HepG2 (cell line): ENCODE measurements around the gene DDRGK1. TPM values are rescaled to one million over a fixed set of nuclear protein-coding genes. Genes with fewer than 3 reads are reported as not detected.

Source experiments
- BHLHE40 ChIP-seq: IDR thresholded peaks from 2 replicates; pipeline ENCODE4 v1.6.1; 2011; ENCODE audit warnings: low read length, improper control_type of control experiment
- DR1 ChIP-seq: sonication (generic); formaldehyde crosslinking; IDR thresholded peaks from 2 replicates; pipeline ENCODE4 v1.8.0; 2021; ENCODE audit warnings: mild to moderate bottlenecking, missing genetic modification reagents, inconsistent platforms
- EZH2 ChIP-seq: conservative IDR thresholded peaks from 2 replicates; pipeline ENCODE4 v1.6.1; 2012; ENCODE audit warnings: mild to moderate bottlenecking, low read depth, low read length, moderate library complexity
- MIER2 ChIP-seq: IDR thresholded peaks from 2 replicates; pipeline ENCODE4 v1.6.1; 2016; ENCODE audit warnings: missing biosample characterization, missing genetic modification reagents
- NFYC ChIP-seq: IDR thresholded peaks from 2 replicates; pipeline ENCODE4 v1.6.1; 2016; ENCODE audit warnings: missing genetic modification reagents, missing compliant biosample characterization
- NONO ChIP-seq, 2 experiments: fragments of 450-650 bp in 1 of 2; sonication (generic) in 1 of 2; formaldehyde crosslinking in 1 of 2; IDR thresholded peaks in 1 of 2; conservative IDR thresholded peaks in 1 of 2; 2 replicates each; pipeline versions ENCODE4 v1.6.1 to v1.8.0; 2017 to 2022; ENCODE audit warnings: mild to moderate bottlenecking in 1 of 2, missing genetic modification reagents in 1 of 2, moderate library complexity in 1 of 2
- PAWR ChIP-seq: sonication (generic); formaldehyde crosslinking; IDR thresholded peaks from 2 replicates; pipeline ENCODE4 v1.4.0; 2020; ENCODE audit warnings: missing genetic modification reagents, mild to moderate bottlenecking, borderline replicate concordance
- PTBP1 ChIP-seq: fragments of 200-400 bp; formaldehyde crosslinking; IDR thresholded peaks from 2 replicates; pipeline ENCODE4 v1.6.1; 2018; ENCODE audit warnings: low read length, low read depth; ENCODE audit not compliant: poor library complexity, severe bottlenecking
- REL ChIP-seq: sonication (generic); formaldehyde crosslinking; conservative IDR thresholded peaks from 2 replicates; pipeline ENCODE4 v1.8.0; 2022; ENCODE audit warnings: mild to moderate bottlenecking, missing genetic modification reagents, moderate library complexity
- RFXAP ChIP-seq: sonication (generic); formaldehyde crosslinking; IDR thresholded peaks from 2 replicates; pipeline ENCODE4 v1.4.0; 2020; ENCODE audit warnings: missing genetic modification reagents, borderline replicate concordance
- SMAD3 ChIP-seq: sonication (generic); formaldehyde crosslinking; IDR thresholded peaks from 2 replicates; pipeline ENCODE4 v1.4.0; 2020; ENCODE audit warnings: missing genetic modification reagents
- TOE1 ChIP-seq: sonication (generic); formaldehyde crosslinking; IDR thresholded peaks from 2 replicates; pipeline ENCODE4 v1.4.0; 2020; ENCODE audit warnings: mild to moderate bottlenecking, missing genetic modification reagents
- XBP1 ChIP-seq: sonication (generic); formaldehyde crosslinking; IDR thresholded peaks from 2 replicates; pipeline ENCODE4 v1.5.0; 2020; ENCODE audit warnings: missing genetic modification reagents
- ZBTB8A ChIP-seq: sonication (generic); formaldehyde crosslinking; IDR thresholded peaks from 2 replicates; pipeline ENCODE4 v1.4.0; 2020; ENCODE audit warnings: mild to moderate bottlenecking, low read depth, missing genetic modification reagents, borderline replicate concordance
- ZNF790 ChIP-seq: sonication (generic); formaldehyde crosslinking; IDR thresholded peaks from 2 replicates; pipeline ENCODE4 v1.8.0; 2022; ENCODE audit warnings: missing genetic modification reagents, mild to moderate bottlenecking, borderline replicate concordance
- polyA plus RNA-seq, 8 experiments: library from polyadenylated mRNA; depleted of rRNA in 3 of 8; stranded (reverse) in 7 of 8; unstranded in 1 of 8; fragments of >200 nt; fragmentation: Illumina TruSeq in 4 of 8; extraction: Trizol in 4 of 8; gene quantifications; 2 replicates each; pipeline versions ENCODE4 v1.2.1 to v1.2.3, GENCODE V29; 2011 to 2016; ENCODE audit warnings: low read depth in 4 of 8, missing spikeins in 1 of 8, mixed read lengths in 1 of 8; ENCODE audit not compliant: insufficient read depth in 1 of 8
- total RNA-seq, 5 experiments: library from RNA; depleted of rRNA; stranded (reverse); fragments of >200 nt; fragmentation: Illumina TruSeq; extraction: Trizol; gene quantifications; 2 replicates each; pipeline ENCODE4 v1.2.3, GENCODE V29; 2016; ENCODE audit warnings: low read depth in 1 of 5
- TF ChIP-seq, protein P1 (sequence below): sonication (generic); formaldehyde crosslinking; conservative IDR thresholded peaks from 2 replicates; pipeline ENCODE4 v1.4.0; 2020; ENCODE audit warnings: missing genetic modification reagents
- TF ChIP-seq, protein P2 (sequence below): sonication (generic); formaldehyde crosslinking; IDR thresholded peaks from 2 replicates; pipeline ENCODE4 v1.8.0; 2022; ENCODE audit warnings: missing genetic modification reagents, low read depth, mild to moderate bottlenecking, borderline replicate concordance
- TF ChIP-seq, protein P3 (sequence below): sonication (generic); formaldehyde crosslinking; IDR thresholded peaks from 2 replicates; pipeline ENCODE4 v1.4.0; 2020; ENCODE audit warnings: missing genetic modification reagents, mild to moderate bottlenecking, borderline replicate concordance
- TF ChIP-seq, protein P4 (sequence below), 2 experiments: sonication (generic) in 1 of 2; formaldehyde crosslinking in 1 of 2; IDR thresholded peaks; 2 replicates each; pipeline versions ENCODE4 v1.4.0 to v1.6.1; 2016 to 2020; ENCODE audit warnings: borderline replicate concordance in 1 of 2, low read depth in 1 of 2, mild to moderate bottlenecking in 1 of 2, missing genetic modification reagents in 1 of 2

The DDRGK1 gene
- total and polyA plus RNA-seq, 2 of the 13 experiments (the other 11 are each of a cell fraction or from before 2014, with no cell fraction given) = 96.7 to 149 TPM

DNA sequence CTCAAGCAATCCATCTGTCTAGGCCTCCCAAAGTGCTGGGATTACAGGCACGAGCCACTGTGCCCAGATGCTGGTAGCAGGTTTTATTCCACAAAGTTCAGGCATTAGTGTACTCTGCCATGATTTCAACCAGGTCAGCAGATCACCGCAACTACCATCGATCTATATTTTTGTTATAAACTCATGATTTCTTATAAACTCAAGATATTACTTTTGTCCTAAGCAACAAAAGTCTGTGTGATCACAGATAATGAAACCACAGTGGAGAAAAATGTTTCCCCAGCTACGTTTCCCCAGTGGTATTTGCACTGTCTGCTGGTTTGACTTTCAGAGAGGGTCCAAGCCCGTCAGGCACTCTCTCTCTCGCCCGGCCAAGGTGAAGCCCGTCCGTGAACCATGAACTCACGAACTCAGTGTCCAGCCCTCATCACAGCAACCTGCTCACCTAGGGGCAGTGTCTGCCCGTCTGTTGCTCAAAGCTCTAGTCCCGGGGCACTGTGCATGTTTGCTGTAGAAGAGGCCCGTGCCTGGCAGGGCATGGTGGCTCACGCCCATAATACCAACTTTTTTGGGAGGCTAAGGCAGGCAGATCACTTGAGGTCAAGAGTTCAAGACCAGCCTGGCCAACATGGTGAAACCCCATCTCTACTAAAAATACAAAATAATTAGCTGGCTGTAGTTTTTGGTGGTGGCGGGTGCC, 27.6 kb upstream of the DDRGK1 start (continued):
- TF ChIP-seq, protein P1, sequence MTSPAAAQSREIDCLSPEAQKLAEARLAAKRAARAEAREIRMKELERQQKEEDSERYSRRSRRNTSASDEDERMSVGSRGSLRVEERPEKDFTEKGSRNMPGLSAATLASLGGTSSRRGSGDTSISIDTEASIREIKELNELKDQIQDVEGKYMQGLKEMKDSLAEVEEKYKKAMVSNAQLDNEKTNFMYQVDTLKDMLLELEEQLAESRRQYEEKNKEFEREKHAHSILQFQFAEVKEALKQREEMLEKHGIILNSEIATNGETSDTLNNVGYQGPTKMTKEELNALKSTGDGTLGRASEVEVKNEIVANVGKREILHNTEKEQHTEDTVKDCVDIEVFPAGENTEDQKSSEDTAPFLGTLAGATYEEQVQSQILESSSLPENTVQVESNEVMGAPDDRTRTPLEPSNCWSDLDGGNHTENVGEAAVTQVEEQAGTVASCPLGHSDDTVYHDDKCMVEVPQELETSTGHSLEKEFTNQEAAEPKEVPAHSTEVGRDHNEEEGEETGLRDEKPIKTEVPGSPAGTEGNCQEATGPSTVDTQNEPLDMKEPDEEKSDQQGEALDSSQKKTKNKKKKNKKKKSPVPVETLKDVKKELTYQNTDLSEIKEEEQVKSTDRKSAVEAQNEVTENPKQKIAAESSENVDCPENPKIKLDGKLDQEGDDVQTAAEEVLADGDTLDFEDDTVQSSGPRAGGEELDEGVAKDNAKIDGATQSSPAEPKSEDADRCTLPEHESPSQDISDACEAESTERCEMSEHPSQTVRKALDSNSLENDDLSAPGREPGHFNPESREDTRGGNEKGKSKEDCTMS (CRISPR knock-in tag) = no peak
- TF ChIP-seq ZBTB8A (CRISPR knock-in tag) = 0 out of 2 replicates have a peak, but pooled peaks have one; percentile 51
- TF ChIP-seq, protein P2, sequence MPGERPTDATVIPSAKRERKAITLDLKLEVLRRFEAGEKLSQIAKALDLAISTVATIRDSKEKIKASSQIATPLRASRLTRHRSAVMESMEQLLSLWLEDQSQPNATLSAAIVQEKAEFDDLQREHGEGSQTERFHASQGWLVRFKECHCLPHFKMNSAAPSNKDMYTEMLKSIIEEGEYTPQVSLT (CRISPR knock-in tag) = no peak
- TF ChIP-seq REL (CRISPR knock-in tag) = no peak
- TF ChIP-seq PTBP1 = no peak
- TF ChIP-seq, protein P3, sequence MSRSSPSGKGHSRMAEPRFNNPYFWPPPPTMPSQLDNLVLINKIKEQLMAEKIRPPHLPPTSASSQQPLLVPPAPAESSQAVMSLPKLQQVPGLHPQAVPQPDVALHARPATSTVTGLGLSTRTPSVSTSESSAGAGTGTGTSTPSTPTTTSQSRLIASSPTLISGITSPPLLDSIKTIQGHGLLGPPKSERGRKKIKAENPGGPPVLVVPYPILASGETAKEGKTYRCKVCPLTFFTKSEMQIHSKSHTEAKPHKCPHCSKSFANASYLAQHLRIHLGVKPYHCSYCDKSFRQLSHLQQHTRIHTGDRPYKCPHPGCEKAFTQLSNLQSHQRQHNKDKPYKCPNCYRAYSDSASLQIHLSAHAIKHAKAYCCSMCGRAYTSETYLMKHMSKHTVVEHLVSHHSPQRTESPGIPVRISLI (CRISPR knock-in tag) = peak; percentile 72; the same call in 1 of the 2 replicates
- no peak for TF ChIP-seq EZH2
- 0 out of 2 replicates have a peak, but pooled peaks have one; percentile 46 for TF ChIP-seq SMAD3 (CRISPR knock-in tag)
- TF ChIP-seq MIER2 (CRISPR knock-in tag) = no peak; the same call in none of the 2 replicates
- TF ChIP-seq BHLHE40 = no peak
- TF ChIP-seq NFYC (CRISPR knock-in tag) = no peak
- TF ChIP-seq PAWR (CRISPR knock-in tag) = no peak
- TF ChIP-seq XBP1 (CRISPR knock-in tag) = no peak
- TF ChIP-seq, protein P4, sequence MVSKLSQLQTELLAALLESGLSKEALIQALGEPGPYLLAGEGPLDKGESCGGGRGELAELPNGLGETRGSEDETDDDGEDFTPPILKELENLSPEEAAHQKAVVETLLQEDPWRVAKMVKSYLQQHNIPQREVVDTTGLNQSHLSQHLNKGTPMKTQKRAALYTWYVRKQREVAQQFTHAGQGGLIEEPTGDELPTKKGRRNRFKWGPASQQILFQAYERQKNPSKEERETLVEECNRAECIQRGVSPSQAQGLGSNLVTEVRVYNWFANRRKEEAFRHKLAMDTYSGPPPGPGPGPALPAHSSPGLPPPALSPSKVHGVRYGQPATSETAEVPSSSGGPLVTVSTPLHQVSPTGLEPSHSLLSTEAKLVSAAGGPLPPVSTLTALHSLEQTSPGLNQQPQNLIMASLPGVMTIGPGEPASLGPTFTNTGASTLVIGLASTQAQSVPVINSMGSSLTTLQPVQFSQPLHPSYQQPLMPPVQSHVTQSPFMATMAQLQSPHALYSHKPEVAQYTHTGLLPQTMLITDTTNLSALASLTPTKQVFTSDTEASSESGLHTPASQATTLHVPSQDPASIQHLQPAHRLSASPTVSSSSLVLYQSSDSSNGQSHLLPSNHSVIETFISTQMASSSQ (IDR thresholded peaks at IDR 0.05; ENCODE audit: low read depth) = 0 out of 2 replicates have a peak, but pooled peaks have one; percentile 9
- TF ChIP-seq, protein P4 (CRISPR knock-in tag; IDR thresholded peaks at IDR 0.05; ENCODE audit: borderline replicate concordance) = no peak
- no peak for TF ChIP-seq ZNF790 (CRISPR knock-in tag)
- peak; percentile 72; the same call in 1 of the 2 replicates for TF ChIP-seq TOE1 (CRISPR knock-in tag)
- no peak for TF ChIP-seq DR1 (CRISPR knock-in tag)
- TF ChIP-seq NONO (IDR thresholded peaks at IDR 0.05) = no peak
- TF ChIP-seq NONO (CRISPR knock-in tag; conservative IDR thresholded peaks at IDR 0.05) = peak; percentile 98
- peak; percentile 63 for TF ChIP-seq RFXAP (CRISPR knock-in tag)
